ENCODE measurements around the gene CDYL2. TPM values are rescaled to one million over a fixed set of nuclear protein-coding genes. Genes with fewer than 3 reads are reported as not detected.
A peak's percentile ranks its signal among the peaks of the same experiment; 100 is the strongest.

The CDYL2 gene
- total RNA-seq, 2 donors from 2014 or later: 26.3 to 40.3 TPM

DNA sequence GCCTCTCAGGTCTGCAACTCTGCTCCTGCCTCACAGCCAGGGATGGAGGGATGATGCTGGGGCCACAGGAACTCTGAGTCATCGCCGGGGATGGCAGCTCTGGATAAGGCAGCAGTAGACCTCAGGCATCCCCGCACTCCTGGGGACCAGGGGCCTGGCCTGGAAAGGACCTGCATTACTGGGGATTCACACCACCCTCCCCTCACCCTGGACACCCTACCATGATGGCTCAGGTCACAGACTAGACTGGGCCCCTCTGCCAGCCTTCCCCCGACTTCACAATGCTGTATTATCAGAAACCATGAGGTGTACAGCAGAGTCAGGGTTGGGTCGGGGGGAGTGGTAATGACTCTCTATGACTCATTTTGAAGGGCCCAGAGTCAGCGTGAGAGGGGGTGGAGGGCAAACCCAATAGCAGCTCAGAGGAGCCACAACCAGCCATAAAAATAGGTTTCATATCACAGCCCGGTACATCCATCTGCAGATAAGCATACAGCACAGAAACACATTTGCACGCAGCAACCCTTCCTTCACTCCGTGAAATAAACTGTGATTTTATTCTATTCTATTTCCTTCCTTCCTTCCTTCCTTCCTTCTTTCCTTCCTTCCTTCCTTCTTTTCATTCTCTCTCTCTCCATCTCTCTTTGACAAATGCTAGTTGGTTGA is 234.8 kb downstream of the CDYL2 start:
- peaks cover 30% of the 10 kb centered on the region for H3K4me1 Mint-ChIP-seq
- peaks cover 8% of the 10 kb centered on the region for H3K27me3 Mint-ChIP-seq
- H3K36me3 Mint-ChIP-seq (ENCODE audit: low read depth): no peaks in the 10 kb centered on the region
- H3K9me3 Mint-ChIP-seq: peaks cover 4% of the 10 kb centered on the region
- peak overlapping the region; percentile 90 for H3K27ac Mint-ChIP-seq
- peak; percentile 99 for ATAC-seq (replicated peaks)
- peak overlapping the region; percentile 69 for H3K4me3 Mint-ChIP-seq

DNA sequence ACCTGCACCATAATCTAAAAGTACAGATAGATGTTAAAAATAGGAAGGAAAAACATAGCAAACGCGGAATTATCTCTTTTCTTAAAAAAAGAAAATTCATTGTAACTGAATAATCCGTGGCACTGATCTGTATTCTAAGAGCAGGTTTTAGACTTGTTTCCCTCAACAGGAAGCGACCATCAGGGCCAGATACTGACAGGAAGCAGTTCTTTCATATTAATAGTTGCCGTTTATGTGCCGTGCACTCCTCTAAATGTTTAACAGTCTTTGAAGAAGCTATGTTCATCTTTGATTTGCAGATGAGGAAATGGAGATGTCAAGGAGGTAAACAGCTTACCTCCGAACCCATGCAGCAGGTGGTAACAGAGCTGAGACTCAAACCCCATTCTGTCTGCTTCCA is 240.0 kb downstream of the CDYL2 start:
- Mint-ChIP-seq H3K27me3 (peaks cover 13% of the 10 kb centered on the region), H3K27ac (peak overlapping the region; percentile 40), H3K9me3 (peaks cover 4% of the 10 kb centered on the region), H3K4me3 (peak overlapping the region; percentile 3), H3K4me1 (peaks cover 15% of the 10 kb centered on the region), H3K36me3 (ENCODE audit: low read depth) (no peaks in the 10 kb centered on the region)
- no peak for ATAC-seq (replicated peaks)

DNA sequence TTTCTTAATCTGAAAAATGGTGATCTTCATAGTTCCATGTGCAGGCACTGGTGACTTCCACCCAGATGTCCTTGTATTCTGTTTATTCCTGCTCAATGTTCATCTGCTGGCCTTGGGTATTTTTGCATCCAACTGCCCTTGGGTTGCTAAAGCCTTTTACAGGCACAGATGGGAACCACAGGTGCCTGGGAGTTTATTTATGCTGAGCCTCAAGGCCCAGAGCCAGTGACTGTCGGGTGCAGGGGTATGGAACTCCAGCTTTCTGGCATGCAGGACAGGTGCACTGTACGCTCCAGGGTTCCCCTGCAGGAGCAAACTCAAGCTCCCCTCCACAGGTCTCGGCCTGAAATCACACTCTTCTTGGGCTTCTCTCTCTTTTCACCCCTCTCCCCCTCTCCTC is 241.3 kb downstream of the CDYL2 start:
- peaks cover 17% of the 10 kb centered on the region for H3K27me3 Mint-ChIP-seq
- H3K4me3 Mint-ChIP-seq: no peak overlapping the region
- no peak for ATAC-seq (replicated peaks)
- H3K9me3 Mint-ChIP-seq: peaks cover 4% of the 10 kb centered on the region
- no peak overlapping the region for H3K27ac Mint-ChIP-seq
- no peaks in the 10 kb centered on the region for H3K36me3 Mint-ChIP-seq (ENCODE audit: low read depth)
- peaks cover 8% of the 10 kb centered on the region for H3K4me1 Mint-ChIP-seq

DNA sequence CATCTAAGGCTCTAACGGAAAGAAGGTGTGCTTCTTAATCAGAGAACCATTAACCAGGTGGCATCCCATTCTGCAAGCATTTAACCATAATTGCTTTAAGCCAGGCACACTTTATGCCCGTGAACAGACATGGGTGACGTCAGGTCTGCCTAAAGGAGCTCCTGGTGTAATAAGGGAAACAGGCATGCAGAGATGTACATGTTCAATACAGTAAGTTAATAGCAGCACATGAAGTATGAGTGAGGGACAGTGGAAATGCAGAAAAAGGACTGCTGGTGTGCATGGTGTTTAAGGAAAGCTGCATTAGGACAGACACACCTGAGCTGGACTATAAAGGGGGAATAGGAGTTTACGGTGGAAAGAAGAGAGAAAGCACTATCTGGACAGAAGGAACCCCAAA is 245.0 kb downstream of the CDYL2 start:
- Mint-ChIP-seq H3K9me3 (no peaks in the 10 kb centered on the region), H3K4me1 (peaks cover 6% of the 10 kb centered on the region), H3K4me3 (no peak overlapping the region), H3K27ac (no peak overlapping the region), H3K27me3 (peaks cover 9% of the 10 kb centered on the region), H3K36me3 (ENCODE audit: low read depth) (no peaks in the 10 kb centered on the region)
- ATAC-seq (replicated peaks): no peak

GRCh38 chr16:80557037-80557436 is 247.4 kb downstream of the CDYL2 start:
- Mint-ChIP-seq H3K36me3 (ENCODE audit: low read depth) (no peaks in the 10 kb centered on the region), H3K27ac (no peak overlapping the region), H3K4me1 (peaks cover 6% of the 10 kb centered on the region), H3K9me3 (no peaks in the 10 kb centered on the region), H3K27me3 (peaks cover 9% of the 10 kb centered on the region), H3K4me3 (no peak overlapping the region)
- ATAC-seq (replicated peaks): no peak

- Mint-ChIP-seq H3K36me3 (ENCODE audit: low read depth) (no peaks in the 10 kb centered on the region), H3K4me3 (no peak overlapping the region), H3K9me3 (no peaks in the 10 kb centered on the region), H3K4me1 (peaks cover 6% of the 10 kb centered on the region), H3K27me3 (peaks cover 9% of the 10 kb centered on the region), H3K27ac (no peak overlapping the region)
- ATAC-seq (replicated peaks): no peak
Measured at GRCh38 chr16:80556481-80556880, 247.9 kb downstream of the CDYL2 start.

DNA sequence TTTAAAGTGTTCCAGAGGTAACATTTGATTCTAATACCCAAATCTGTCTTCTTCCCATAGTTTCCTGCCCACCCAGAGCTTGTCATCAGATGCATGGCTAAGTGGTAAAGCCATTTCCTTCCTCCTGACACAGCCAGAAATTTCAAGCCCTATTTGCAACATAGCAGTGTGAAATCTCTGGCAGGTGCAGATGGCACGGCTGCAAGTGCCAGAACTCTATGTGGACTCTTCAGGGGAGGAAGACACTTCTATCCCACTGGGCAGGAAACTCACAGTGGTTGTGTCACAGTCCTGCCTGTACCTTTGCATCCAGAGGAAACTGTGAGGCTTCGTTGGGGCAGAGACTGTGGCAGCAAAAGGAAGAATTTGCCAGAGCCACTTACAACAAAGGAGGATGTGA is 250.4 kb downstream of the CDYL2 start:
- no peak for ATAC-seq (replicated peaks)
- Mint-ChIP-seq H3K27ac (no peak overlapping the region), H3K4me1 (peaks cover 6% of the 10 kb centered on the region), H3K9me3 (no peaks in the 10 kb centered on the region), H3K36me3 (ENCODE audit: low read depth) (no peaks in the 10 kb centered on the region), H3K27me3 (peaks cover 2% of the 10 kb centered on the region), H3K4me3 (no peak overlapping the region)

DNA sequence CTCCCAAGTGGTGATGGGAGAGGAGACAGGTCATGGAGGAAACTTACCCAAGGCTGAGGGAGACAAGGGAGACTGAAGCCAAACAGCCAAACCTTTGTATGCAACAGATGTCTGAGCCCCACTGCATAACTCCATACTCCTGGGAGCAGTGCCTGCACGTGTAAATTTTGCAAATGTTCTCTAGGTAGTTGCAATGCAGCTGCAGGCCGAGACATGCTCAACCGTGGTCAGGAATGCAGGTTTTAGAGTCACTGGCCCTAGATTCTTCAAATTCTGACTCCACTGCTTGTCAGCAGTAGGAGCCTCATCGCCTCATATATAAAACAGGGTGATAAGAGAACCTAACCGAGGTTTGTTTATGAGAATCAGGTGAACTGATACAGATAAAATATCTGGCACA is 252.1 kb downstream of the CDYL2 start:
- H3K9me3 Mint-ChIP-seq: no peaks in the 10 kb centered on the region
- no peak overlapping the region for H3K27ac Mint-ChIP-seq
- no peak overlapping the region for H3K4me3 Mint-ChIP-seq
- H3K27me3 Mint-ChIP-seq: no peaks in the 10 kb centered on the region
- H3K4me1 Mint-ChIP-seq: no peaks in the 10 kb centered on the region
- no peak for ATAC-seq (replicated peaks)
- H3K36me3 Mint-ChIP-seq (ENCODE audit: low read depth): no peaks in the 10 kb centered on the region

Other genes with a start within 250 kb of the CDYL2 start
- gene CMC2, start 202.3 kb upstream of the CDYL2 start, total RNA-seq: 100 to 1,000 TPM in 1 of 2 donors, 10 to 100 TPM in 1; 78.8 to 138 TPM
- 10 to 100 TPM; 34.1 to 51.0 TPM for gene CENPN, start 202.6 kb upstream of the CDYL2 start, total RNA-seq
- 10 to 100 TPM; 14.3 to 20.6 TPM for gene ATMIN, start 231.2 kb upstream of the CDYL2 start, total RNA-seq